ENCODE measurements around the gene PLAC8L1. TPM values are rescaled to one million over a fixed set of nuclear protein-coding genes. Genes with fewer than 3 reads are reported as not detected.
"Not testable (repeated sequence)": the region's sequence is repeated elsewhere in the genome, so short reads cannot be mapped to it uniquely, and the experiment has no call there.

The PLAC8L1 gene
- total RNA-seq, 2 donors from 2014 or later, result not detected

- intact Hi-C loops (cut with DNase I), result no loop called here
- Histone ChIP-seq H3K4me3 (no peak overlapping the region), H3K27me3 (replicated peaks; ENCODE audit: insufficient read depth) (no peaks in the 10 kb centered on the region), H3K4me1 (replicated peaks) (no peaks in the 10 kb centered on the region), H3K9me3 (no peaks in the 10 kb centered on the region), H3K36me3 (peaks cover 0 to 4% of the 10 kb centered on the region in 2 donors), H3K27ac (no peak overlapping the region)
- WGBS, result 81% methylated on average over 2 of the region's 2 CpGs
- DNase-seq (ENCODE audit: low spot score), result no peak
- TF ChIP-seq POLR2AphosphoS5 (IDR thresholded peaks at IDR 0.05), result no peak
- no peak for TF ChIP-seq POLR2A (IDR thresholded peaks at IDR 0.05)
- no peak for TF ChIP-seq CTCF (IDR thresholded peaks at IDR 0.05)
These were observed 19.2 kb upstream of the PLAC8L1 start for GRCh38 chr5:146124580-146124979.

DNA sequence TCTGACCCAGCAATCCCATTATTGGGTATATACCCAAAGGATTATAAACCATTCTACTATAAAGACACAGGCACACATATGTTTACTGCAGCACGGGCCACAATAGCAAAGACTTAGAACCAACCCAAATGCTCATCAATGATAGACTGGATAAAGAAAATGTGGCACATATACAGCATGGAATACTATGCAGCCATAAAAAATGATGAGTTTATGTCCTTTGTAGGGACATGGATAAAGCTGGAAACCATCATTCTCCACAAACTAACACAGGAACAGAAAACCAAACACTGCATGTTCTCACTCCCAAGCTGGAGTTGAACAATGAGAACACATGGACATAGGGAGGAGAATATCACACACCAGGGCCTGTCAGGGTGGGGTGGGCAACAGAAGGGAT is 16.1 kb upstream of the PLAC8L1 start:
- H3K4me3 ChIP-seq; DNase-seq (ENCODE audit: low spot score); H3K27me3 ChIP-seq (replicated peaks; ENCODE audit: insufficient read depth); H3K36me3 ChIP-seq; H3K27ac ChIP-seq; H3K9me3 ChIP-seq; H3K4me1 ChIP-seq (replicated peaks); intact Hi-C loops (cut with DNase I): not testable (repeated sequence)
- WGBS, result 97% methylated on average over 1 of the region's 1 CpG

DNA sequence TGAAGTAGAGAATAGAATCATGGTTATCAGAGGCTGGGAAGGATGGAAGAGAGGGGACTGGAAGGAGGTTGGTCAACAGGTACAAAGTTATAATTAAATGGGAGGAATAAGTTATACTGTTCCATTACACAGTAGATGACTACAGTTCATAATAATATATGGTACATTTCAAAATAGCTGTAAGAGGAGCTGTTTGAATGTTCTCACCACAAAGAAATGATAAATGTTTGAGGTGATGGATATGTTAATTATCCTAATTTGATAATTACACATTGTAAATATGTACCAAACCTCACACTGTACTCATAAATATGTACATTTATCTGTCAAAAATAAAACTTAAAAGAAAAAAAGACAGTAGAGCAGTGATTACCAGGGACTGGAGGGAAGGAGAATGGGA is 12.9 kb upstream of the PLAC8L1 start:
- Histone ChIP-seq H3K27me3 (replicated peaks; ENCODE audit: insufficient read depth) (no peaks in the 10 kb centered on the region), H3K27ac (no peak overlapping the region), H3K9me3 (no peaks in the 10 kb centered on the region), H3K36me3 (no peaks in the 10 kb centered on the region), H3K4me1 (replicated peaks) (no peaks in the 10 kb centered on the region), H3K4me3 (no peak overlapping the region)
- DNase-seq (ENCODE audit: low spot score), result no peak
- no peak for TF ChIP-seq POLR2A (IDR thresholded peaks at IDR 0.05)
- no peak for TF ChIP-seq POLR2AphosphoS5 (IDR thresholded peaks at IDR 0.05)
- TF ChIP-seq CTCF (IDR thresholded peaks at IDR 0.05), result no peak
- intact Hi-C loops (cut with DNase I), result no loop called here

- H3K4me1 ChIP-seq (replicated peaks); intact Hi-C loops (cut with DNase I); H3K36me3 ChIP-seq; H3K9me3 ChIP-seq; H3K27me3 ChIP-seq (replicated peaks; ENCODE audit: insufficient read depth); H3K4me3 ChIP-seq; H3K27ac ChIP-seq; DNase-seq (ENCODE audit: low spot score): not testable (repeated sequence)
- WGBS, result 98% methylated on average over 2 of the region's 2 CpGs
These were observed 11.8 kb upstream of the PLAC8L1 start for GRCh38 chr5:146117216-146117615.

- no peak overlapping the region for H3K27ac ChIP-seq
- no peaks in the 10 kb centered on the region for H3K4me1 ChIP-seq (replicated peaks)
- H3K4me3 ChIP-seq, result no peak overlapping the region
- H3K27me3 ChIP-seq (replicated peaks; ENCODE audit: insufficient read depth), result no peaks in the 10 kb centered on the region
- no peaks in the 10 kb centered on the region for H3K36me3 ChIP-seq
- intact Hi-C loops (cut with DNase I), result no loop called here
- DNase-seq (ENCODE audit: low spot score), result no peak
- no peaks in the 10 kb centered on the region for H3K9me3 ChIP-seq
- 65% methylated on average over 2 of the region's 2 CpGs for WGBS
- TF ChIP-seq POLR2AphosphoS5 (IDR thresholded peaks at IDR 0.05) (no peak), CTCF (IDR thresholded peaks at IDR 0.05) (no peak), POLR2A (IDR thresholded peaks at IDR 0.05) (no peak)
These were observed 11.0 kb upstream of the PLAC8L1 start for GRCh38 chr5:146116361-146116760.

DNA sequence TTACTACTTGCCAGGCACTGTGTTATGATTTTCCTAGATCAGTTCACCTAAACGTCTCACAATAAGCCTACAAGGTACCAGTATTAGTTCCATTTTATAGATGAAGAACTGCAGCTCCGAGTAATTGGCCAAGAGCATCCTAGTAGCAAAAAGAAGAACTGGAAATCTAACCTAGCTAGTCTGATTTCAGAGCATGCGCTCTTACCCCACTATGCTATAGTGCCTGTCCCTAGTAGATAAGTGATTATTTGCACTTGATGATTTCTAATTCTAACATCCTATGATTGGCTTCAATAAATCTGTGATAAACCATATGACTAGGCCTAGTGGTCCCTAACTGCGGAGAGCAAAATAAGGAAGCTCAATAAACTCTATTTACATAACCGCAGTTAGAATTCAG is 7.1 kb upstream of the PLAC8L1 start:
- TF ChIP-seq POLR2AphosphoS5 (IDR thresholded peaks at IDR 0.05) (no peak), POLR2A (IDR thresholded peaks at IDR 0.05) (no peak), CTCF (IDR thresholded peaks at IDR 0.05) (no peak)
- intact Hi-C loops (cut with DNase I), result no loop called here
- Histone ChIP-seq H3K4me3 (no peak overlapping the region), H3K27ac (no peak overlapping the region), H3K36me3 (no peaks in the 10 kb centered on the region), H3K9me3 (no peaks in the 10 kb centered on the region), H3K27me3 (replicated peaks; ENCODE audit: insufficient read depth) (no peaks in the 10 kb centered on the region), H3K4me1 (replicated peaks) (no peaks in the 10 kb centered on the region)
- DNase-seq (ENCODE audit: low spot score), result no peak
- 79% methylated on average over 5 of the region's 5 CpGs for WGBS
